Activated CD8-positive, alpha-beta memory T cell treated with anti-CD3 and anti-CD28 coated beads, Interleukin-2, amount 50 U/mL, for 1 hour (primary cell): ENCODE data around the gene WDR19.

Source experiments
- DNase-seq: peaks from one replicate; pipeline ENCODE4 v3.0.0-alpha.2; 2020; ENCODE audit errors: extremely low read depth

WDR19 gene

DNA sequence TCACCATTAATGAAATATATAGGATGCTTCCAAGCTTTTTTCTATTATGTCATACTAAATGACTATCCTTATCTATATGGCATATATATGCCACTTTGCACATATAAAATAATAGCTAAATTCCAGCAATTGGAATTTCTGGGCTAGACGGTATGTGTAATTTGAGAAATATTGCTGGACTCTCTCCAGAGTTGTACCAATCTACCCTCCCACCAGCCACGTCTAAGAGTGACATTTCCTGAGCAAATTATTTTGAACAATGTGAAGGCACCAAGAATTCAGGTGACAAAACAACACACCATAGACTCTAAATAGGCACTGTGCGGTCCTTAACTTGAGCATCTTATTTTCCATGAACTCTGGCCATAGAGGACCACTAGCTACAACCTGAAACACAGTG is 121.5 kb downstream of the WDR19 start:
- DNase-seq = no peak

DNA sequence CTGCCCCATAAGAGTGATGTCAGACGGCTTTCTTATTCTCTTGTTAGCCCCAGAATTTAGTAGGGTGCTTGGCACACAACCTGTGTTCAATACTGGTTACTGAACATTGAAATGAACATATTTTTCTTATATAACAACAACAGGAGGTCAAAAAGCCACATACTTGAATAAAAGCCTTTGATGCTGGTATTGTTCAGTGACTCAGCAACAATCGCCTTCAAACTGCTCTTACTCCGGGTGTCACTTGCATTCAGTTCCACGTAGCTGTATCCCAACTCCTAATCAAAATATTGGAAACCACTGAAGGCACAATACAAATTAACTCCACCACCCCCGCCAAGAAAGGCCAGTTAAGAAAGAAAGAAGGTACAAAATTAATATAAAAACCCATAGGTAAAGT is 122.3 kb downstream of the WDR19 start:
- no peak for DNase-seq

DNA sequence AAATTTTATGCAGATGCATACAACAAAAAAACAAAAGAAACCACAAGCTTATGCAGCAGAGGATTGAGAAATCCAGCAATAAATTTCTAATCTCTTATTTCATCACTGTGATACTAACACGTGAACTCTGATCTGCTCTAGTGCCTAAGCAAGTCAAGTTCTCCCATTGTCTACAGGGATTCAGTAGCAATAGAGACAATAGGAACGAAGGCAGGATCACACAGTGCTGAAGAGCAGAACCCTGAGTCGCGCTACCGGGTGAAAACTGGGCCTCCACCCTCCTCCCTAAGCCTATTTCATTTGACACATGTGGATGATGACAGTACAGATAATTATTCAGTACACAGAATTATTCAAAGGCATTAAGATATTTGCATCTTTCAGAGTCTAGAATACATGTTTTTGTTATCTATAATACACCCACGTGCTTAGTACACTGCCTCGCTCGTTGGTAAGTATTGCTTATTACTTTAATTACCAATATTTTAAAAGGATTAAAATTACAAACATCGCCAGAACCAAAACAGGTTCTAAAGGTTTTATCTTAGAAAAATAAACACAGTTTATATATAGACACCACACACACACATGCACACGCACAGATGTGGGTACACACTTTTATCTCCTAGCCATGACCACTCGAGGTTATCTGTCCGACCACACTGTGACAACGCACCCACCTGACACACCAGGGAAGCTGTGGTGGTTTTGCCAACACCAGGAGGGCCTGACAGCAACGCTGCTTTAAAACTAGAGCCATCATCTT is 123.8 kb downstream of the WDR19 start:
- DNase-seq = no peak

DNA sequence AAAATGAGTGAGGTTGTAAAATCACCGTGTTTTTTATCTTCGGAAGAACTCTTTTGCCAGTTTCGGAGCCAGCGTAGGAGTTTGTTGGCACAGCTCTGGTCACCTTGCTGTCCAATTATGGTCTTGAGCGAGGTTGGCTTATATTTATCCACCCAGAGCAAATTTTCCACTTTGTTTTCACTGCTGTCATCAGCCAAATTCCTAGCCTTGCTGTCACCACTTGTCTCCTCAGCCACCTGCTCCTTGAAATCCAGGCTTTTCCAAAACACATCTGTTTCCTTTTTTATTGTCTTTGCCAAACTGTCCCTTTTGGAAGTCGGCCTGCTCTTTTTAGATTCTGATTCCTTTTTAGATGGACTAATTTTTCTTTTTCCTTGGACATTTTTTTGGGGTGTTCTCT is 126.3 kb downstream of the WDR19 start:
- DNase-seq = no peak

DNA sequence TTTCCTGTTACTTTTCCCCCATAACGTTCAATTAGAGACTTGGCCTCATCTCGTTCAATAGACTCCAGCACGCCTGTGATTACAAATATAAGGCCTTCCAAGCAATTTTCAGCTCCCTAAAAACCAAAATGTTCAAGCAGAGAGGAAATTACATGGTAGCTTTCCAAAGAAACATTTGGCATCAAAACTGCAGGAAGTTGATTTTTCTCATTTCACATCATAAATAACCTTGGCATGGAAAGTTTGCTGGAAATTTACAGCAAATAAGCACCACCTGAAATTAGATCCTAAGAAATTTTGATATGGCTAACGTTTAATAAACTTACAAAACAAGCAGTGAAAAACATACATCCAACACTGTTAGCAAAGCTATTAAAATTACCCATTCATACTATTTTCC is 130.5 kb downstream of the WDR19 start:
- DNase-seq = no peak

DNA sequence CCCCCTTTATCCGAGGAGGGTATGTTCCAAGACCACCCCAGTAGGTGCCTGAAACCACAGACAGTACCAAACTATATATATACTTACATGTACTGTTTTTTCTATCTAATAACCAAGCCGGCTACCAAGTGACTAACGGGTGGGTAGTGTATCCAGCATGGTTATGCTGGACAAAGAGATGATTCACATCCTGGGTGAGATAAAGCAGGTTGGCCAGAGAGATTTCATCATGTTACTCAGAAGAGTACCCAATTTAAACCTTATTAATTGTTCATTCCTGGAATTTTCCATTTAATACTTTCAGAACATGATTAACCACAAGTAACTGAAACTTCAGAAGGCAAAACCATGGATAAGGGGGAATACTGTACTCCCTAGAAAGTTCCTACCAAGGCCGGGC is 137.3 kb downstream of the WDR19 start:
- DNase-seq = no peak

DNA sequence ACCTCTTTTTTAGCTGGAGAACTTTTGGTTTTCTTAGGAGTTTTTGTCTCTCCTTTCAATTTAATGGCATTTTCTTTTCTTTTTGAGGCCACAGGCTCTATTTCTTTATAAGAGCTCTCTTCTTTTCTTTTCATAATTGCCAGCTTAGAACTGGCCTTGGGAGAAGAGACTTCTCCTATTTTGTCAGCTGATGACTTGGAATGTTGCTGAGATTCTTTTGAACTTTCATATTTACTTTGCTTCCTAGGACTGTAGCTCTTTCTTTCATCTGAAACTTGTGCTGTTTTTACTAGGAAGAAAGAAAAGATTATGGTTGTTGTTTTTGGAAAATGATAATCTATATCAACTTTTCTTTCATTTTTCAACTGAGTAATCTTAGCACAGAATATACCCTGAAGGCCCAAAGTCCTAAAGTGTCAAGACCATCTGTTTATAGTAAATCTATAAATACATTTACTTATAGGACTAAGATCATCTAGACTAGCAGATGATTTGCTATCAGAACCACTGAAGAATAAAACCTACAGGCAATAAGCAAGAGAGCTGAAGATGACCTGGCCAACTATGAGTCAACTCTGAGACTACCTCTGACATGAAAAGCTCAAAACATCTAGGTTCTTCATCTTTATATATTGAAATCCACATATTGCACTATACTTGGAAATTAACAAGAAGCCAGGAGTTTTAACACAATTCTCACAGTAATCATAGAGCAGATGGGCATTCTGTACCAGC is 138.2 kb downstream of the WDR19 start:
- DNase-seq = no peak

DNA sequence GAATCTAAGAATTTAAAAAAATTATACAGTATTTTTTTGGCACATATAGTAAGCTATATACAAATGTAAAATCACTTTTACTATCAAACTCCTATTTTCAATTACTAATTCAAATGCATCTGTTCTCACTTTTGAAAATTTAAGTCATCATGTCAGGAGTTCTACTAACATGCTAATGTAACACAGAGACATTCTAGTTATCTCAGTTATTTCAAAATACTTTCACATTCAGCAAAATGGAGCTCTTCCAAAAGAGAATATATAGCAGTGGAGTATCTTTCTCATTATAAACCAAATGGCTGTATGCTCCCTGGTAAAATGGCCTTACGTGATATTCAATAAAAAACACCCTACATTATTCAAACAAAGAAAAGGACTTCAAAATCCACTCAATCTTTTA is 141.5 kb downstream of the WDR19 start:
- DNase-seq = no peak

DNA sequence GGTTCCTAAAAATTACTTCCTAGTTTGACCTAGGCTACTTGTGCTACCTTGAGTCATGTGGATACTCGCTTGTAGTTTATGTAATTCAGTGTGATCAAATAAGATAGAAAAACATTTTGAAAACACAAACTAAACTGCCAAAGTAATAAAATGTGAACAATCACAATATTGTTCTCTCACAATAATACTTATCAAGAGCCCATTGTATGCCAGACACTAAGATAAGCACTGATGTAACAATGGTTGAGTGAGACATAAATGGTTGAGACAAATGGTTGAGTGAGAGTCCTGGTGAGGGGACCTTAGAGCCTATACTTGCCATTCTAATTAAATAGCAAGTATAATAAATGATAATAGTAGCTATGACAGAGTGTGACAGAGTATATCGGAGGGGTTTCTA is 142.1 kb downstream of the WDR19 start:
- no peak for DNase-seq

DNA sequence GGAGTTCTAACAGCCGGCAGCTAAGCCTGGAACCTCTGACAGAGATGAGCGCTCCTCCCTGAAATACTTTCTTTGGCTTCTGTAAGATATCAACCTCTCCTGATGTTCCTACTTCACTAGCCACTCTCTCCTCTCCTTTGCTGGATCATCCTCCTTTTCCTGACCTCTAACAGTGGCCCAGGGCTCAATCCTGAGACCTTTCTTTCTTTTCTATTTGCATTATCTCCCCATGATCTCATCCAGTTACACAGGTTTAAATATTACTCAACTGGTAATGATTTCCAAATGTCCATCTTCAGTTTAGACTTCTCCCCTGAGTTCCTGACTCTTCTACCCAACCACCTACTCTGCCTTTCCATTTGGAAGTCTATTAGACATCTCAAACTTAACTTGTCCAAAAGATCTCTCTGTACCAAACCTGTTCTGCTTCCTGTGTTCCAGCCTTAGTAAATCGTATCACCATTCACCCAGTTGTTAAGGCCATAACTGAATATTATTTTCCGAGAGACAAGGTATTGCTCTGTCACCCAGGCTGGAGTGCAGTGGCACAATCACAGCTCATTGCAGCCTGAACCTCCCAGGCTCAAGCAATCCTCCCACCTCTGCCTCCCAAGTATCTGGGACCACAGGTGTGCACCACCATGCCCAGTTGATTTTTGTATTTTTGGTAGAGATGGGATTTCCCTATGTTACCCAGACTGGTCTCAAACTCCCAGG is 142.7 kb downstream of the WDR19 start:
- no peak for DNase-seq

DNA sequence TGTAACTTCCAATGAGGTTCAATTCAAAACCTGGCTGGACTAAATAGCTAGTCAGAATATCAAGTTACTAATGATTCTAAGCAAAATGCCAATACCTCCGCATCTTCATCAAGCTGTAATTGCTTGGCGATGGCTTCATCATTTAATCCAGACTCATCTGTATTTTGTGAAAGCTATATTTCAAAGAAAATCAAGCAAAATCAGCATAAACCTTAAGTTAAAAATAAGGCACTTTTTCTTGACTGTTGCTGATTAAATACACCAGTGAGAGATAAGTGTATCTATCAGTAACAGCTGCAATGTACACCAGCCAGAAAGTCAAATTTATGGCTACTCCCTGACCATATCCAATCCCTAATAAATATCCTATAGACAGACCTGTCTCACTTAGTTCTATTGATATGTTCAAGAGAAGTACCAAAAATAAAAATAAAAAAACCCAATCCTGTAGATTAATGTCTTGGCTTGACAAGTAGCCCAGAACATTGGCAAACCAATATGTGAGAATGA is 144.2 kb downstream of the WDR19 start:
- no peak for DNase-seq

DNA sequence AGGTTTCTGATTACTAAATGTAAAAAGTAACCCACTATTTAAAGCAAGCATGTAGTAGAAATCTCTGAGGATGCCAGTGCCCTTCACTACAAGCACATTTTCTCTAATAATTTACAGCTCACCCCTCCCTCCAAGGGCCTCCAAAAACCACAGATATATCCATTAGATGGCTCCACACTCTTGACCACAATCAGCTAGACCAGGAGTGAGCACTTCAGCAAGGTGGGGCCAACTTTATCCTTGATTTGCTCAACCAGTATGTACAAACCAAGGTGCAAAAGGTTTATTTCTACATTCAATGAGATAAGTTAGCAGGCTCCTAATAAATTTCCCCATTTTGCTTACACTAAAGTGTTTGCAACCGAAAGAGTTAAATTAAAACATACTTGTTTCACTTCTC is 148.0 kb downstream of the WDR19 start:
- DNase-seq = no peak

DNA sequence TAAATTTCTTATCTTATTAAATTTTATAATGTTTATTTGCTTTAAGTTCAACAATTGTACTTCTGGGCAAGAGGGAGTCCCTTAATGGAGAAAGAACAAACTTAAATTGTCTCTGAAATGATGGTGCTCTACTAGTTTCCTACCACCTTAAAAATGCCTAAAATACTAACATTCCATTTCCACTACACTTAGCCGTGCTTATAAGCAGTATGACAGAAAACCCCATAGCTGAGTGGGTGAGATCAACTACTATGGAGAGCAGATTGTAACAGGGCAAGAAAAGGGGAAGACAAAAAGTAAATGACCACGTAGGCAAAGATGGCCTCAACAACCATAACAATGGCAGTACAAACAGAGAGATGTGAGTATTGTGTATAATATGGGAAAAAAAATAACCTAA is 148.9 kb downstream of the WDR19 start:
- no peak for DNase-seq
